ENCODE measurements around the gene RALBP1.
"Not testable (repeated sequence)": the region's sequence is repeated elsewhere in the genome, so short reads cannot be mapped to it uniquely, and the experiment has no call there.

Gene RALBP1

GRCh38 chr18:9455718-9456511 lies 19.4 kb upstream of the RALBP1 start:
- no peak for DNase-seq

- DNase-seq, result no peak
Measured at GRCh38 chr18:9466127-9466526, 9.2 kb upstream of the RALBP1 start.

DNA sequence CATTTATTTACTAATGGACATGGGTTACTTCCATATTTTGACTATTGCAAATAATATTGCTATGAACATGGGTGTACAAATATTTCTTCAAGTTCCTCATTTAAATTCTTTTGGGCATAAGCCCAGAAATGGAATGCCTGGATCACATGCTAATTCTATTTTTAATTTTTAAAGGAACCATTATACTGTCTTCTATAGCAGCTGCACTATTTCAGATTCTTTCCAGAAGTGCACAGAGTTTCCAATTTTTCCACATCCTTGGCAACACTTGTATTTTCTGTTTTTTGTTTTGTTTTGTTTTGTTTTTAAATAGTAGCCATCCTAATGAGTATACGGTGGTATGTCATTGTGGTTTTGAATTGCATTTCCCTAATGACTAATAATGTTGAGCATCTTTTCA lies 8.5 kb upstream of the RALBP1 start:
- DNase-seq, result no peak

DNA sequence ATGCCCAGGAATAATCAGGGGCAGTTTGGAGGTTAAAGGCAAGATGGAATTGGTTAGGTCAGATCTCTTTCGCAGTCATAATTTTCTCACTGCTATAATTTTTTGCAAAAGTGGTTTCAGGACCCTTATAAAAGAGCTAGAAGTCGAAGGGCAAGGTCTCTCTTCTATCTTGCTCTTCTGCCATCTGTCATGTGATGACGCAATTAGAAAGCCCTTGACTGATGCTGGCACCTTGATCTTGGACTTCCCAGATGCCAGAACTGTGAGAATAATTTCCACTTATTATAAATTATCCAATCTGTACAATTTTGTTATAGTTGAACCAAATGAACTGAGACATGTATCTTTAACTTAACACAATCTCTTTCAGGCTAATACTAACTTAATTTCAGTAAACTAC lies 6.3 kb upstream of the RALBP1 start:
- no peak for DNase-seq

DNA sequence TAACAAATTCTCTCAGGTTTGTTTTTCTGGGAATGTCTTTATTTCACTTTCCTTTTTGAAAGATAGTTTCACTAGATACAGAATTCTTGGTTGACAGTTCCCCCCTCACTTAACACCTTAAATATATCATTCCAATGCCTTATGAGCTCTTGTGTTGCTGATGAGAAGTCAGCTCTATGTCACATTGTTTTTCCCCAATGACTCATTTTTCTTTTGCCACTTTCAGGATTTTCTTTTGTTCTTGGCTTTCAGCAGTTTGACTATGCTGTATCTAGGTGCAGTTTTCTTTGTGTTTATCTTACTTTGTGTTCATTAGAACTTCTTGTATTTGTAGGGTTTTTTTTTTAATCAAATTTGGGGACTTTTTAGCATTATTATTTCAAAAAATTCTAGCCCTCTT lies 5.6 kb upstream of the RALBP1 start:
- DNase-seq, result no peak

GRCh38 chr18:9474108-9474982 lies 968 bp upstream of the RALBP1 start:
- peak; percentile 28 for DNase-seq

- no peak for DNase-seq
Measured at GRCh38 chr18:9475643-9476591, 604 bp downstream of the RALBP1 start.

- DNase-seq, result not testable (repeated sequence)
Measured at GRCh38 chr18:9476949-9477348, 1.6 kb downstream of the RALBP1 start.

DNA sequence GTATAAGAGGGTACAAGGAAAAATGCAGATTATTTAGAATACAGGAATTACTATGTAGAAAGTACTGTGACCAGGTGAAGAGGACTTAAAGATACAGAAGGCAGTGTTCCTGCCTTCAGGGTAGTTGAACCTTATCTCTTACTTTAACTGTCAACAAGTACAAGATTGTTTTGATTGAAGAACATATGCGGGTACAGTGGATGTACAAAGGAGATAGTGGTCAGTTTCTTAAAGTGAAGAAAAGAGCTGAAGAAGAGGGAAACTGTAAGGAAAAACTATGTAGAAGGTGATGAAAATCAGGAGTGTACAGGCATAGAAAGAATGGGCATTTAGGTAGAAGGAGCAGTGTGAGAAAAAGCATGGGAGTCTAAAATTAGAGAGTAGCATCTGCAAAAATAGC lies 2.2 kb downstream of the RALBP1 start:
- no peak for DNase-seq

- no peak for DNase-seq
Measured at GRCh38 chr18:9478545-9478944, 3.2 kb downstream of the RALBP1 start.

- DNase-seq, result no peak
Measured at GRCh38 chr18:9482790-9483189, 7.5 kb downstream of the RALBP1 start.

GRCh38 chr18:9483526-9483925 lies 8.2 kb downstream of the RALBP1 start:
- no peak for DNase-seq

DNA sequence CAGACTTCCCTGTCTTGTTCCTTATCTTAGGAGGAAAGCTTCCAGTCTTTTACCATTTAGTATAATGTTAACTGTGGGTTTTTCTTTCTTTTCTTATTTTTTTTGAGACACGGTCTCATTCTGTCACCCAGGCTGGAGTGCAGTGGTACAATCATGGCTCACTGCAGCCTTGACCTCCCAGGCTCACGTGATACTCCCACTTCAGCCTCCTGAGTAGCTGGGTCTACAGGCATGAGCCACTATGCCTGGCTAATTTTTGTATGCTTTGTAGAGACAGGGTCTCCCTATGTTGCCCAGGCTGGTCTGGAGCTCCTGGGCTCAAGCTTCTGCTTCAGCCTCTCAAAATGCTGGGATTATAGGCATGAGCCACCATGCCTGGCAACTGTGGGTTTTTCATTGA lies 9.5 kb downstream of the RALBP1 start:
- DNase-seq, result not testable (repeated sequence)

DNA sequence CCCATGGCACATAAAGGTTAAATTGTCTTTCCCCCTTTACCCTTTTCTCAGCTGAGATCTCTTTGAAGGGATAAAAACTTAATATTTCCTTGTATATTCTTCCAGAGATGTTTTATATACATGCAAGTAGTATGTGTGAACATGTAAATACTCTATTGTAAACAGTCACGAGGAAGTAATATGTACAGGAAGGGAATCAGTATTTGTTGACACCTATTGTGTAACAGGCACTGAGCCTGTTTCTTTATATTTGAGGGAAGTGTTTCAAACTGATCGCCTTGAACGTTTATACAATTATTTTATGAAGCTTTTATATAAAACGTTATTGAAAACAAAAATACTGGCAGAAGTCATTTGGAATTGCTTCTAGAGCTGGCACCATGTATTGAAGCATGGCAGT lies 13.2 kb downstream of the RALBP1 start:
- DNase-seq, result no peak

GRCh38 chr18:9494778-9495331 lies 19.5 kb downstream of the RALBP1 start:
- DNase-seq, result no peak

DNA sequence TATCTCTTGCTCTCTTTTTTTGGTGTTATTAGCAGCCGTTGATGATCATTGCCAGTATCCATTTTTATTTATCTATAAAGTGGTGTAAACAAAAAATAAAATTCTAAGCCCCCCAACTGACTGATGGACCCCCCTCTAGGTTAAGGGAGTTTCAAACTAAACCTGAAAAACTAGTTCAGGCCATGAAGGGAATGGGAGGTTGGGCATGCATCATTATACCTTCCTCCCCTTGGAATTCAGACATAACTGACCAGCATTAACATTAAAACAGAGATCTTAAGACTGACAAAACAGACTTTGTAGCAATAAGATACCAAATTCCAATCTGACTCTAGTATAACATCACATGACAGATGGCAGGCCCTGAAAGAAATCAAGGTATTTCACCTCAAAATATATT lies 20.2 kb downstream of the RALBP1 start:
- no peak for DNase-seq

- DNase-seq, result no peak
Measured at GRCh38 chr18:9495916-9496705, 20.8 kb downstream of the RALBP1 start.

- DNase-seq, result peak; percentile 20
Measured at GRCh38 chr18:9506046-9506792, 30.9 kb downstream of the RALBP1 start.

DNA sequence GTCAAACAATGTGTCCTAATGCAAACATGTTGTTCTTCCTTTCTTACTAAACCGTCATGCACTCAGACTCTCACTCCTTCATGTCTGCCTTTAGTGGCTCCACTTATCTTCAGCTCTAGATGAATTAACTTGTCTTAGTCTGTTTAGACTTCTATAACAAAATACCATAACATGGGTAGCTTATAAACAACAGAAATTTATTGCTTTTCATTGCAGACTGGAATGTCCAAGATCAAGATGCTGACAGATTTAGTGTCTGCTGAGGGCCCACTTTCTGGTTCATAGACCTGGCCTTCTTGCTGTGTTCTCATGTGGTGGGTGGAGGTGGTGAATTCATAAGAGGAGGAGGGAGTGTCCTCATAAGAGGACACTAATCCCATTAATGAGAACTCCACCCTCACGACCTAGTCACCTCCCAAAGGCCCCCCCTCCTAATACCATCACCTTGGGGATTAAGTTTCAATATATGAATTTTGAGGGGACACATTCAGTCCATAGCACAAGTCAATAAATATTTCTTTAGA lies 32.3 kb downstream of the RALBP1 start:
- no peak for DNase-seq

DNA sequence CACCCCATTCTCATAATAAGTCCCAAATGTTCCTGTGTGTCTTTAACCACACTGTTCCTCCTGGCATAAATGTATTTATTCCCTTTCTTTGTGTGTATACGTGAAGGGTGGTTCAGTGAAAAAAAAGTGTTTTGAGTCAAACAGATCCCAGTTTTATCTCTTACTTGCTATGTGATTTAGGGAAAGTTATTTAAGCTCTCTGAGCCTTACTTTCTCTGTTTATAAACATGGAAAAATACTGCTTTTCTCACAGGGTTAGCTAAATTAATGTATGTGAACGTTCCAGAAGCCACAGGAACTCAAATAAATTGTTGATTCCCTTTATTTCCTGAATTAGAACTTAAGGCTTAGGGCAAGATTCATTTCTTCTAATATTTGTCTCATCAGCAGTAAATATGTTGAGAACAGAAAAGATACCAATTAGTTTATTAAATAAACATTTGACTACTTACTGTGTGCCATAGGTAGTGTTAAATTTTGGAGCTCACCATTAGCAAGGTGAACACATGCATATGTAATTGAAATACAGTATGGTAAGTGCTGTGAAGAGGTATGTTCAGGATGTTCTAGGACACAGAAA lies 33.2 kb downstream of the RALBP1 start:
- DNase-seq, result no peak
